Right lobe of liver (tissue), 6 donors: Measurements from ENCODE around the gene CIART. TPM values are rescaled to one million over a fixed set of nuclear protein-coding genes. Genes with fewer than 3 reads are reported as not detected.

Experiments used
- ATAC-seq, 4 donors: fragments of 200-7000 bp; cut with Tn5 transposase; one replicate each; pipeline ENCODE4 v1.9.1; 2020; ENCODE audit warnings: mild to moderate bottlenecking in 4 of 4, moderate library complexity in 4 of 4
- DNase-seq, 3 donors: peaks; one replicate each; pipeline ENCODE4 v3.0.0-alpha.2; 2020
- H3K27ac ChIP-seq, 3 donors: fragments of 200-600 bp; one replicate each; pipeline ENCODE4 v1.8.0; 2022
- H3K27me3 ChIP-seq, 2 donors: fragments of 200-600 bp; one replicate each; pipeline ENCODE4 v1.8.0; 2022
- H3K36me3 ChIP-seq, 4 donors: fragments of 200-600 bp; sonication (generic) in 1 of 4; one replicate each; pipeline versions ENCODE4 v1.5.1 to v1.8.0; 2017 to 2022; ENCODE audit warnings: control low read depth in 1 of 4
- H3K4me1 ChIP-seq, 4 donors: fragments of 200-600 bp; sonication (generic) in 1 of 4; one replicate each; pipeline versions ENCODE4 v1.5.1 to v1.8.0; 2017 to 2022; ENCODE audit warnings: control low read depth in 1 of 4
- H3K4me3 ChIP-seq, 3 donors: fragments of 200-600 bp; one replicate each; pipeline ENCODE4 v1.8.0; 2022
- H3K9me3 ChIP-seq, 4 donors: fragments of 200-600 bp; sonication (generic) in 1 of 4; one replicate each; pipeline versions ENCODE4 v1.5.1 to v1.8.0; 2017 to 2022; ENCODE audit warnings: control low read depth in 1 of 4
- POLR2A ChIP-seq: fragments of 450-650 bp; IDR thresholded peaks from one replicate; pipeline ENCODE4 v1.6.1; 2017; ENCODE audit warnings: antibody characterized with exemption, mild to moderate bottlenecking
- WGBS: methylation state at CpG from one replicate; pipeline ENCODE4 v1.1.6; 2018; ENCODE audit warnings: low coverage, low lambda C conversion rate; ENCODE audit not compliant: insufficient coverage; ENCODE audit errors: missing lambda C conversion rate; 5-methylcytosine and 5-hydroxymethylcytosine counted together
- intact Hi-C, 2 donors: fragments of 100-400 bp; cut with DNase I; formaldehyde crosslinking; loops; one replicate each; pipeline versions ENCODE4 v1.11.2 to v1.14.1; 2022
- total RNA-seq, 6 experiments: library from RNA; depleted of rRNA in 2 of 6; stranded (reverse); fragments of >200 nt in 2 of 6; fragmentation: NEBNext Ultra II Directional in 3 of 6; extraction: Animal tissue kit (Norgen Biotek cat#: 25700) in 3 of 6; gene quantifications; one replicate each; pipeline versions ENCODE4 v1.1.0 to v1.2.4, GENCODE V29; 2016 to 2023
- TF ChIP-seq, protein P1 (sequence below), 4 donors: fragments of 200-600 bp in 3 of 4; fragments of 450-650 bp in 1 of 4; IDR thresholded peaks; one replicate each; pipeline versions ENCODE4 v1.5.1 to v1.8.0; 2016 to 2022; ENCODE audit warnings: antibody characterized with exemption in 4 of 4, mild to moderate bottlenecking in 2 of 4
- donor health status: DM: no; HTN: yes; CAD: no.
- donor health status: DM: no; HTN: no; CAD: no.
- donor health status: DM: no; HTN: no; CAD: no.
- donor health status: DM: no; HTN: yes; CAD: no.
- donor health status: DM: no; HTN: yes; CAD: no.

The CIART gene
- total RNA-seq, 6 experiments from 2014 or later, result 2.0 to 8.4 (median 4.4) TPM

- Histone ChIP-seq H3K27me3 (no peaks in the 10 kb centered on the region), H3K4me3 (no peak overlapping the region), H3K36me3 (no peaks in the 10 kb centered on the region), H3K9me3 (no peaks in the 10 kb centered on the region), H3K4me1 (peaks cover 0 to 11% (median 0%) of the 10 kb centered on the region in 4 donors), H3K27ac (no peak overlapping the region)
- TF ChIP-seq POLR2A, result no peak
- TF ChIP-seq, protein P1, sequence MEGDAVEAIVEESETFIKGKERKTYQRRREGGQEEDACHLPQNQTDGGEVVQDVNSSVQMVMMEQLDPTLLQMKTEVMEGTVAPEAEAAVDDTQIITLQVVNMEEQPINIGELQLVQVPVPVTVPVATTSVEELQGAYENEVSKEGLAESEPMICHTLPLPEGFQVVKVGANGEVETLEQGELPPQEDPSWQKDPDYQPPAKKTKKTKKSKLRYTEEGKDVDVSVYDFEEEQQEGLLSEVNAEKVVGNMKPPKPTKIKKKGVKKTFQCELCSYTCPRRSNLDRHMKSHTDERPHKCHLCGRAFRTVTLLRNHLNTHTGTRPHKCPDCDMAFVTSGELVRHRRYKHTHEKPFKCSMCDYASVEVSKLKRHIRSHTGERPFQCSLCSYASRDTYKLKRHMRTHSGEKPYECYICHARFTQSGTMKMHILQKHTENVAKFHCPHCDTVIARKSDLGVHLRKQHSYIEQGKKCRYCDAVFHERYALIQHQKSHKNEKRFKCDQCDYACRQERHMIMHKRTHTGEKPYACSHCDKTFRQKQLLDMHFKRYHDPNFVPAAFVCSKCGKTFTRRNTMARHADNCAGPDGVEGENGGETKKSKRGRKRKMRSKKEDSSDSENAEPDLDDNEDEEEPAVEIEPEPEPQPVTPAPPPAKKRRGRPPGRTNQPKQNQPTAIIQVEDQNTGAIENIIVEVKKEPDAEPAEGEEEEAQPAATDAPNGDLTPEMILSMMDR (IDR thresholded peaks at IDR 0.05), result no peak
- intact Hi-C loops, result no loop called here
- DNase-seq (peak in 1 of 3 donors; percentile 39), ATAC-seq (no peak)
- 96% methylated on average over 16 of the region's 21 CpGs for WGBS
These were observed 44.6 kb upstream of the CIART start for GRCh38 chr1:150237746-150238145.

DNA sequence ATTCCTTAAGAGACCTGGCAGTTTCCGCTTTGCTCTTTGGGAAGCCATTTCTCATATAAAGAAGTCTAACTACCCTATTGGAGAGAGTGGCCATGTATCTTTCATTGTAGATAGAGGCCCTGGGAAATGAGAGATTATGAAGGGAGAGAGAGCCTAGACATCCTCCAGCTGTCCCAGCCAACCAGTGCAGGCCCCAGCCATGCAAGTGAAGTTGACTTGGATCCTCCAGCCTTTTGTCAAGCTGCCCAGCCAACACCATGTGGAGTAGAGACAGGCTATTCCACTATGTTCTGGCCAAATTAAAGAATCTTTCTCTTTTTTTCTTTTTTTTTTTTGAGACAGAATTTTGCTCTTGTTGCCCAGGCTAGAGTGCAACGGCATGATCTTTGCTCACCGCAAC lies 39.4 kb upstream of the CIART start:
- TF ChIP-seq POLR2A, result no peak
- TF ChIP-seq, protein P1 (IDR thresholded peaks at IDR 0.05), result no peak
- DNase-seq (peak in 1 of 3 donors; percentile 26), ATAC-seq (no peak)
- Histone ChIP-seq H3K27ac (no peak overlapping the region), H3K27me3 (no peaks in the 10 kb centered on the region), H3K9me3 (no peaks in the 10 kb centered on the region), H3K4me3 (no peak overlapping the region), H3K36me3 (no peaks in the 10 kb centered on the region), H3K4me1 (no peaks in the 10 kb centered on the region)
- intact Hi-C loops, result no loop called here
- WGBS, result 69% methylated on average over 3 of the region's 3 CpGs

- ATAC-seq, result no peak
- H3K4me3 ChIP-seq, result no peak overlapping the region
- intact Hi-C loops, result no loop called here
- DNase-seq, result no peak
- no peak for TF ChIP-seq POLR2A
- WGBS, result 68% methylated on average over 2 of the region's 2 CpGs
- H3K36me3 ChIP-seq, result no peaks in the 10 kb centered on the region
- no peak overlapping the region for H3K27ac ChIP-seq
- H3K9me3 ChIP-seq, result no peaks in the 10 kb centered on the region
- H3K4me1 ChIP-seq, result no peaks in the 10 kb centered on the region
- H3K27me3 ChIP-seq, result no peaks in the 10 kb centered on the region
These were observed 32.4 kb upstream of the CIART start for GRCh38 chr1:150249936-150250335.

- TF ChIP-seq POLR2A, result no peak
- Histone ChIP-seq H3K4me1 (peaks cover 0 to 52% (median 23%) of the 10 kb centered on the region in 4 donors), H3K4me3 (peak overlapping the region in 1 of 3 donors; percentile 37), H3K9me3 (no peaks in the 10 kb centered on the region), H3K27ac (peak overlapping the region in 1 of 3 donors; percentile 88), H3K27me3 (no peaks in the 10 kb centered on the region), H3K36me3 (no peaks in the 10 kb centered on the region)
- intact Hi-C loops, result no loop called here
- no peak for ATAC-seq
- 0% methylated on average over 1 of the region's 1 CpG for WGBS
- DNase-seq, result no peak
These were observed 26.2 kb upstream of the CIART start for GRCh38 chr1:150256198-150256553.

DNA sequence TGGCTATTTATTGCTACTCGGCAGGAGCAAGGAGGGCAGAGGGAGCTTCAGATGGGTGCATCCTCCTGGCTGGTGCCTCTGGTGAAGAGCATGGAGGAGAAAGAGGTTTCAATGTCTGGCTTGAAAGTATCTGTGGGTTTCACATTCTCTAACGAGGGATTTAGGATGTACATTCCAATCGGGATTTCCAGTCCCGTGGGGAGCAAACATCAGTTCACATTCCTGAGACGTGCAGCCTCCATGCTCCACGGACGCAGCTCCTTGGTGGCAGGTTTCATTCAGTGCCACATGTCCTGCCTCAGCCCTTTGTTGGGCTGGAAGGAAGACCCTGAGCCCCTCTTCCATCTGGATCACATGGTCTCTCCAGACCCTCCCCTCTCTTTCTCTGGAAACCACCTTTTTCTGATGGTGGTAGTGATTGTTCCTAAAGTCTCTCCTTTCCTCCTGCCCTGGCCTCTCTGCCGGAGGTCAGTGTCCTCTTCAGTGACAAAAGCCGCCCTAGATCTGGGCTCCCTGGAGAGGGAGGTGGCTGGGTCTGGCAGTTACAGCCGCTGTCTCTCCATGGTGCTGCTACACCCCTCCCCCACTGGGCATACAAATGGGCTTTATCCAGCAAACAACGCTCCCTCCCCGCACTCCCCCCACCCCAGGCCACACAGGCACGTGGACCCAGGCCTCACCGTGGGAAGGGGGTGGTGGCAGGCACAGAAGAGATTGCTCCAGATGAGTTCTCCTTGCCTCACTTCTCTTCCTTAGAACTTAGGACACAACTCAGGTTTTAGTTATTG lies 25.6 kb upstream of the CIART start:
- no peaks in the 10 kb centered on the region for H3K36me3 ChIP-seq
- peak overlapping the region in 2 of 3 donors; percentile 53 to 88 for H3K27ac ChIP-seq
- ATAC-seq (peak; percentile 50 to 66 (median 58)), DNase-seq (peak; percentile 45 to 90 (median 84))
- peaks cover 0 to 58% (median 23%) of the 10 kb centered on the region in 4 donors for H3K4me1 ChIP-seq
- intact Hi-C loops, result no loop called here
- no peak for TF ChIP-seq POLR2A
- TF ChIP-seq, protein P1 (IDR thresholded peaks at IDR 0.05), result no peak
- H3K4me3 ChIP-seq, result peak overlapping the region in 1 of 3 donors; percentile 37
- no peaks in the 10 kb centered on the region for H3K27me3 ChIP-seq
- no peaks in the 10 kb centered on the region for H3K9me3 ChIP-seq
- 21% methylated on average over 7 of the region's 14 CpGs for WGBS
